Endothelial cell (in vitro differentiated cells): ENCODE measurements around the gene REXO1. TPM values are rescaled to one million over a fixed set of nuclear protein-coding genes. Genes with fewer than 3 reads are reported as not detected.
A peak's percentile ranks its signal among the peaks of the same experiment; 100 is the strongest.

Source experiments
- DNase-seq: peaks from one replicate; pipeline ENCODE4 v3.0.0; 2021; ENCODE audit warnings: low spot score
- H3K27ac Mint-ChIP-seq: one replicate; pipeline ENCODE4 v1.8.0; 2021; ENCODE audit warnings: mixed read lengths, inconsistent platforms; ENCODE audit not compliant: unreplicated experiment
- H3K27me3 Mint-ChIP-seq: one replicate; pipeline ENCODE4 v1.8.0; 2021; ENCODE audit warnings: mild to moderate bottlenecking, moderate library complexity, mixed read lengths, inconsistent platforms; ENCODE audit not compliant: unreplicated experiment
- H3K36me3 Mint-ChIP-seq: one replicate; pipeline ENCODE4 v1.8.0; 2021; ENCODE audit warnings: mild to moderate bottlenecking, low read depth, mixed read lengths, inconsistent platforms; ENCODE audit not compliant: unreplicated experiment
- H3K4me1 Mint-ChIP-seq: one replicate; pipeline ENCODE4 v1.8.0; 2021; ENCODE audit warnings: mild to moderate bottlenecking, mixed read lengths, inconsistent platforms; ENCODE audit not compliant: unreplicated experiment
- H3K4me3 Mint-ChIP-seq: one replicate; pipeline ENCODE4 v1.8.0; 2021; ENCODE audit warnings: mild to moderate bottlenecking, mixed read lengths, inconsistent platforms; ENCODE audit not compliant: unreplicated experiment
- H3K9me3 Mint-ChIP-seq: one replicate; pipeline ENCODE4 v1.8.0; 2021; ENCODE audit warnings: mixed read lengths, inconsistent platforms; ENCODE audit not compliant: unreplicated experiment
- CTCF ChIP-seq: fragments of 200-600 bp; sonication (generic); IDR thresholded peaks from one replicate; pipeline ENCODE4 v1.5.0; 2021; ENCODE audit warnings: antibody characterized with exemption; ENCODE audit not compliant: unreplicated experiment
- total RNA-seq: library from RNA; stranded (reverse); fragmentation: NEBNext Ultra II Directional; extraction: Animal tissue kit (Norgen Biotek cat#: 25700); gene quantifications from one replicate; pipeline ENCODE4 v1.2.1, GENCODE V29; 2021; ENCODE audit not compliant: unreplicated experiment

REXO1 gene
- total RNA-seq, 1 donor from 2014 or later: 48.1 TPM

GRCh38 chr19:1873524-1874473, 25.5 kb upstream of the REXO1 start:
- Mint-ChIP-seq H3K9me3 (no peaks in the 10 kb centered on the region), H3K27me3 (peaks cover 25% of the 10 kb centered on the region), H3K4me3 (peak overlapping the region; percentile 96), H3K36me3 (peaks cover 3% of the 10 kb centered on the region), H3K27ac (peak overlapping the region; percentile 72), H3K4me1 (peaks cover 22% of the 10 kb centered on the region)
- DNase-seq: no peak
- TF ChIP-seq CTCF: no peak

GRCh38 chr19:1872807-1873523, 24.7 kb upstream of the REXO1 start:
- Mint-ChIP-seq H3K36me3 (peaks cover 3% of the 10 kb centered on the region), H3K4me3 (no peak overlapping the region), H3K27ac (no peak overlapping the region), H3K9me3 (no peaks in the 10 kb centered on the region), H3K27me3 (peaks cover 25% of the 10 kb centered on the region), H3K4me1 (peaks cover 24% of the 10 kb centered on the region)
- no peak for DNase-seq
- TF ChIP-seq CTCF: no peak

- Mint-ChIP-seq H3K27me3 (peaks cover 24% of the 10 kb centered on the region), H3K4me1 (peaks cover 24% of the 10 kb centered on the region), H3K9me3 (no peaks in the 10 kb centered on the region), H3K27ac (no peak overlapping the region), H3K36me3 (peaks cover 3% of the 10 kb centered on the region), H3K4me3 (no peak overlapping the region)
- DNase-seq: no peak
- no peak for TF ChIP-seq CTCF
Measured at GRCh38 chr19:1871630-1872029, 23.3 kb upstream of the REXO1 start.

GRCh38 chr19:1871140-1871597, 22.9 kb upstream of the REXO1 start:
- no peak for TF ChIP-seq CTCF
- DNase-seq: no peak
- Mint-ChIP-seq H3K4me1 (peaks cover 24% of the 10 kb centered on the region), H3K9me3 (no peaks in the 10 kb centered on the region), H3K27me3 (peaks cover 21% of the 10 kb centered on the region), H3K27ac (no peak overlapping the region), H3K36me3 (peaks cover 3% of the 10 kb centered on the region), H3K4me3 (no peak overlapping the region)
